HepG2 (cell line): Measurements from ENCODE around the gene CABLES2. TPM values are rescaled to one million over a fixed set of nuclear protein-coding genes. Genes with fewer than 3 reads are reported as not detected.

ENCODE experiments used
- ATAC-seq: fragments of 200-7000 bp; cut with Tn5 transposase; 3 replicates; pipeline ENCODE4 v1.9.1; 2020; ENCODE audit warnings: mild to moderate bottlenecking, moderate library complexity
- BruUV-seq: library from RNA; stranded (reverse); fragments of 400-500 nt; replicated peaks from 2 replicates; lab custom pipeline; 2021; lab: Mats Ljungman, UMichigan
- CTCF ChIA-PET: fragments of 300-600 bp; formaldehyde crosslinking; extraction: SDS; loops from one replicate; lab custom pipeline; 2021; ENCODE audit warnings: low total read pairs, inconsistent platforms, low intra/inter-chr PET ratio; lab: Yijun Ruan, JAX
- POLR2A ChIA-PET: fragments of 350-600 bp; sonication (Branson Sonifier 250); formaldehyde crosslinking; loops from one replicate; lab custom pipeline; 2020; ENCODE audit warnings: antibody characterized with exemption, inconsistent platforms; lab: Yijun Ruan, JAX
- DNase-seq: peaks from one replicate; pipeline ENCODE4 v3.0.0-alpha.2; 2015; ENCODE audit warnings: low spot score
- FAIRE-seq: peaks from 3 replicates; lab custom pipeline; 2011; peaks lifted over from hg19 to GRCh38; lab: Jason Lieb, UNC
- H2AFZ ChIP-seq: one replicate; pipeline ENCODE4 v1.6.1; 2011; ENCODE audit warnings: low read length, inconsistent platforms
- H3K27ac ChIP-seq: fragments of 300-600 bp; 3 replicates; pipeline ENCODE4 v1.8.0; 2011; ENCODE audit warnings: mixed run types, mild to moderate bottlenecking, mixed read lengths, low read length, inconsistent platforms; ENCODE audit not compliant: insufficient read depth; ENCODE audit errors: extremely low read length
- H3K27me3 ChIP-seq, 2 experiments: fragments of 200-600 bp in 1 of 2; 2 replicates in 1 of 2; 3 replicates in 1 of 2; pipeline versions ENCODE4 v1.6.0 to v1.8.0; 2011; ENCODE audit warnings: low read length in 2 of 2, mild to moderate bottlenecking in 2 of 2, moderate library complexity in 2 of 2, inconsistent platforms in 1 of 2; ENCODE audit not compliant: insufficient read depth in 2 of 2, control insufficient read depth in 1 of 2
- H3K36me3 ChIP-seq, 2 experiments: fragments of 200-600 bp in 1 of 2; replicated peaks in 1 of 2; 2 replicates in 1 of 2; 3 replicates in 1 of 2; pipeline versions ENCODE4 v1.5.1 to v1.8.0; 2011; ENCODE audit warnings: low read length in 2 of 2, inconsistent platforms in 1 of 2; ENCODE audit not compliant: insufficient read depth in 2 of 2, control insufficient read depth in 1 of 2
- H3K4me1 ChIP-seq: 2 replicates; pipeline ENCODE4 v1.5.1; 2012; ENCODE audit warnings: low read length, inconsistent platforms; ENCODE audit not compliant: insufficient read depth
- H3K4me2 ChIP-seq: 2 replicates; pipeline ENCODE4 v1.6.0; 2011; ENCODE audit warnings: low read depth, low read length, inconsistent platforms
- H3K4me3 ChIP-seq, 3 experiments: fragments of 200-600 bp in 1 of 3; sonication (generic), shearing (Covaris generic) in 1 of 3; replicated peaks in 1 of 3; 2 replicates each; pipeline ENCODE4 v1.5.1; 2011 to 2016; ENCODE audit warnings: low read length in 3 of 3, inconsistent platforms in 2 of 3, low read depth in 2 of 3, mild to moderate bottlenecking in 2 of 3, control low read depth in 1 of 3, mixed read lengths in 1 of 3; ENCODE audit not compliant: insufficient read depth in 1 of 3
- H3K79me2 ChIP-seq: one replicate; pipeline ENCODE4 v1.6.1; 2011; ENCODE audit warnings: low read length, inconsistent platforms; ENCODE audit not compliant: insufficient read depth
- H3K9ac ChIP-seq: 2 replicates; pipeline ENCODE4 v1.6.0; 2011; ENCODE audit warnings: mild to moderate bottlenecking, low read depth, low read length, inconsistent platforms; ENCODE audit not compliant: insufficient read depth
- H3K9me3 ChIP-seq: 2 replicates; pipeline ENCODE4 v1.5.1; 2012; ENCODE audit warnings: mild to moderate bottlenecking, low read length
- H4K20me1 ChIP-seq: 2 replicates; pipeline ENCODE4 v1.6.0; 2011; ENCODE audit warnings: inconsistent platforms, mild to moderate bottlenecking, low read length, moderate library complexity; ENCODE audit not compliant: insufficient read depth
- ATF7-NPFF ChIP-seq: sonication (generic); formaldehyde crosslinking; IDR thresholded peaks from 2 replicates; pipeline ENCODE4 v1.8.1; 2023; ENCODE audit warnings: mild to moderate bottlenecking, low read depth, missing genetic modification reagents, moderate library complexity
- KIAA2018 ChIP-seq: sonication (generic); formaldehyde crosslinking; IDR thresholded peaks from 2 replicates; pipeline ENCODE4 v1.5.0; 2020; ENCODE audit warnings: mild to moderate bottlenecking, missing genetic modification reagents, borderline replicate concordance
- NFKB2 ChIP-seq: sonication (generic); formaldehyde crosslinking; IDR thresholded peaks from 2 replicates; pipeline ENCODE4 v1.4.0; 2020; ENCODE audit warnings: missing genetic modification reagents, borderline replicate concordance
- NR2F6 ChIP-seq, 2 experiments: IDR thresholded peaks; 2 replicates each; pipeline ENCODE4 v1.6.1; 2016; ENCODE audit warnings: antibody characterized with exemption in 1 of 2, mild to moderate bottlenecking in 1 of 2
- RAD21 ChIP-seq: fragments of 450-650 bp; formaldehyde crosslinking; IDR thresholded peaks from 2 replicates; pipeline ENCODE4 v1.5.0; 2020; ENCODE audit warnings: mild to moderate bottlenecking
- THRA ChIP-seq: sonication (generic); formaldehyde crosslinking; IDR thresholded peaks from 2 replicates; pipeline ENCODE4 v1.4.0; 2020; ENCODE audit warnings: missing genetic modification reagents, borderline replicate concordance
- ZC3H13 ChIP-seq: sonication (generic); formaldehyde crosslinking; IDR thresholded peaks from 2 replicates; pipeline ENCODE4 v1.8.1; 2023; ENCODE audit warnings: mild to moderate bottlenecking, missing genetic modification reagents, moderate library complexity
- ZNF180 ChIP-seq: sonication (generic); formaldehyde crosslinking; IDR thresholded peaks from 2 replicates; pipeline ENCODE4 v1.4.0; 2020; ENCODE audit warnings: low read depth, missing genetic modification reagents, borderline replicate concordance
- ZNF770 ChIP-seq: sonication (generic); formaldehyde crosslinking; IDR thresholded peaks from 2 replicates; pipeline ENCODE4 v1.5.0; 2020; ENCODE audit warnings: mild to moderate bottlenecking, missing genetic modification reagents
- WGBS: methylation state at CpG from one replicate; pipeline ENCODE4 v1.1.6; 2017; ENCODE audit warnings: low lambda C conversion rate; 5-methylcytosine and 5-hydroxymethylcytosine counted together
- in situ Hi-C: cut with HindIII; loops from 2 replicates; pipeline ENCODE4 v1.10.0; 2017; ENCODE audit warnings: low pct_unique_long_range_greater_than_20kb; ENCODE audit not compliant: extremely low pct_ligation_motif_present
- intact Hi-C: fragments of 100-400 bp; cut with micrococcal nuclease; formaldehyde crosslinking; loops from one replicate; pipeline ENCODE4 v1.10.0; 2022; ENCODE audit not compliant: unreplicated experiment
- polyA plus RNA-seq, 8 experiments: library from polyadenylated mRNA; depleted of rRNA in 3 of 8; stranded (reverse) in 7 of 8; unstranded in 1 of 8; fragments of >200 nt; fragmentation: Illumina TruSeq in 4 of 8; extraction: Trizol in 4 of 8; gene quantifications; 2 replicates each; pipeline versions ENCODE4 v1.2.1 to v1.2.3, GENCODE V29; 2011 to 2016; ENCODE audit warnings: low read depth in 4 of 8, missing spikeins in 1 of 8, mixed read lengths in 1 of 8; ENCODE audit not compliant: insufficient read depth in 1 of 8
- total RNA-seq, 5 experiments: library from RNA; depleted of rRNA; stranded (reverse); fragments of >200 nt; fragmentation: Illumina TruSeq; extraction: Trizol; gene quantifications; 2 replicates each; pipeline ENCODE4 v1.2.3, GENCODE V29; 2016; ENCODE audit warnings: low read depth in 1 of 5

The CABLES2 gene
- total and polyA plus RNA-seq, 2 of the 13 experiments (the other 11 are each of a cell fraction or from before 2014, with no cell fraction given), result 5.2 to 9.7 TPM

- Histone ChIP-seq H3K4me2 (peak overlapping the region; percentile 88), H3K4me3 (peak overlapping the region; percentile 47 to 71 (median 62))
- CTCF ChIA-PET, result interaction anchor here (0.9 to 4.8 kb wide), 5 partner anchors 9 to 74 kb away, joined by 3 to 73 read pairs (median 3); partner anchors contain the start of genes ADRM1 and LAMA5
- TF ChIP-seq RAD21 (CRISPR knock-in tag), result peak; percentile 99
- TF ChIP-seq ZNF180 (CRISPR knock-in tag), result no peak
- peak; percentile 90 for TF ChIP-seq ZNF770 (CRISPR knock-in tag)
- TF ChIP-seq NR2F6 (IDR thresholded peaks at IDR 0.05), result 0 out of 2 replicates have a peak, but pooled peaks have one; percentile 22
- peak; percentile 60 for TF ChIP-seq NR2F6 (CRISPR knock-in tag; IDR thresholded peaks at IDR 0.05)
- no peak for TF ChIP-seq ZC3H13
- peak; percentile 70; the same call in 1 of the 2 replicates for TF ChIP-seq ATF7-NPFF
- TF ChIP-seq KIAA2018, result no peak
- peak; percentile 96; the same call in 1 of the 2 replicates for TF ChIP-seq NFKB2 (CRISPR knock-in tag)
- TF ChIP-seq THRA, result peak; percentile 75; the same call in 1 of the 2 replicates
Measured at GRCh38 chr20:62376112-62377063, 30.7 kb downstream of the CABLES2 start.

More at GRCh38 chr20:62376112-62377063, 30.7 kb downstream of the CABLES2 start:
- peak; percentile 84 for ATAC-seq
- POLR2A ChIA-PET, result interaction anchor here (0.9 to 5.4 kb wide), 19 partner anchors 10 to 498 kb away, joined by 3 to 95 read pairs (median 5); partner anchors contain the start of genes ADRM1, LAMA5, MTG2 and PSMA7
- no peaks in the 10 kb centered on the region for H4K20me1 ChIP-seq
- FAIRE-seq, result peak; percentile 94
- no peaks in the 10 kb centered on the region for H3K36me3 ChIP-seq
- 12% methylated on average over 19 of the region's 26 CpGs for WGBS
- peak overlapping the region; percentile 63 for H3K27ac ChIP-seq
- no peaks in the 10 kb centered on the region for H3K79me2 ChIP-seq
- intact Hi-C loops (loop anchor here (1.0 to 10.0 kb wide), 4 partner anchors 8 to 418 kb away; partner anchors contain the start of genes ADRM1, MRGBP and OSBPL2), in situ Hi-C loops (no loop called here)
- BruUV-seq, result no TSS peak
- peaks cover 60% of the 10 kb centered on the region for H3K4me1 ChIP-seq
- peak; percentile 92 for DNase-seq
- no peaks in the 10 kb centered on the region for H3K27me3 ChIP-seq
- peak overlapping the region; percentile 68 for H3K9ac ChIP-seq
- no peaks in the 10 kb centered on the region for H3K9me3 ChIP-seq
- no peak overlapping the region for H2AFZ ChIP-seq
